Loucy (cell line): Measurements from ENCODE around the gene SMARCE1.

Experiments
- H2AFZ ChIP-seq: fragments of 200-600 bp; sonication (generic); 2 replicates; pipeline ENCODE4 v1.6.0; 2016; ENCODE audit warnings: antibody characterized with exemption, mild to moderate bottlenecking, low read length, moderate library complexity
- H3F3A ChIP-seq: fragments of 200-600 bp; 2 replicates; pipeline ENCODE4 v1.6.0; 2016; ENCODE audit warnings: antibody characterized with exemption, low read depth, mild to moderate bottlenecking
- H3K27me3 ChIP-seq: fragments of 200-600 bp; sonication (generic); 2 replicates; pipeline ENCODE4 v1.6.1; 2014; ENCODE audit warnings: low read length, mild to moderate bottlenecking; ENCODE audit not compliant: insufficient read depth, poor library complexity, severe bottlenecking
- H3K36me3 ChIP-seq: fragments of 200-600 bp; sonication (generic); 2 replicates; pipeline ENCODE4 v1.6.1; 2016; ENCODE audit warnings: low read length; ENCODE audit not compliant: insufficient read depth
- H3K4me1 ChIP-seq: fragments of 200-600 bp; sonication (generic); 2 replicates; pipeline ENCODE4 v1.5.1; 2014; ENCODE audit warnings: low read length, mild to moderate bottlenecking; ENCODE audit not compliant: insufficient read depth, poor library complexity, severe bottlenecking
- H3K4me2 ChIP-seq: fragments of 200-600 bp; sonication (generic); 2 replicates; pipeline ENCODE4 v1.6.0; 2014; ENCODE audit warnings: antibody characterized with exemption, low read length, low read depth, mild to moderate bottlenecking; ENCODE audit not compliant: poor library complexity, severe bottlenecking
- H3K4me3 ChIP-seq: fragments of 200-600 bp; sonication (generic); 2 replicates; pipeline ENCODE4 v1.5.1; 2014; ENCODE audit warnings: low read length, mild to moderate bottlenecking, mixed read lengths; ENCODE audit not compliant: poor library complexity, severe bottlenecking
- H3K79me2 ChIP-seq: fragments of 200-600 bp; sonication (generic); 2 replicates; pipeline ENCODE4 v1.6.1; 2014; ENCODE audit warnings: low read length; ENCODE audit not compliant: insufficient read depth
- H3K9ac ChIP-seq: fragments of 200-600 bp; sonication (generic); 2 replicates; pipeline ENCODE4 v1.6.0; 2014; ENCODE audit warnings: mild to moderate bottlenecking, low read depth, low read length, moderate library complexity; ENCODE audit not compliant: poor library complexity, severe bottlenecking
- H3K9me2 ChIP-seq: fragments of 200-600 bp; sonication (generic); replicated peaks from 2 replicates; pipeline ENCODE4 v1.6.1; 2016; ENCODE audit warnings: low read depth, low read length, mixed read lengths
- H3K9me3 ChIP-seq: fragments of 200-600 bp; sonication (generic); 2 replicates; pipeline ENCODE4 v1.6.1; 2014; ENCODE audit warnings: mild to moderate bottlenecking, antibody characterized with exemption, low read length, low read depth; ENCODE audit not compliant: insufficient read depth
- H4K20me1 ChIP-seq: fragments of 200-600 bp; sonication (generic); 2 replicates; pipeline ENCODE4 v1.6.0; 2014; ENCODE audit warnings: antibody characterized with exemption, low read length, mild to moderate bottlenecking; ENCODE audit not compliant: insufficient read depth, poor library complexity, severe bottlenecking
- EZH2phosphoT487 ChIP-seq: fragments of 200-600 bp; IDR thresholded peaks from 2 replicates; pipeline ENCODE4 v1.6.1; 2018; ENCODE audit warnings: antibody characterized with exemption, mild to moderate bottlenecking, moderate library complexity, borderline replicate concordance
- TF ChIP-seq, protein P1 (sequence below): fragments of 200-600 bp; sonication (generic); conservative IDR thresholded peaks from 2 replicates; pipeline ENCODE4 v1.5.1; 2014; ENCODE audit warnings: mild to moderate bottlenecking, antibody characterized with exemption, low read length

SMARCE1 gene

DNA sequence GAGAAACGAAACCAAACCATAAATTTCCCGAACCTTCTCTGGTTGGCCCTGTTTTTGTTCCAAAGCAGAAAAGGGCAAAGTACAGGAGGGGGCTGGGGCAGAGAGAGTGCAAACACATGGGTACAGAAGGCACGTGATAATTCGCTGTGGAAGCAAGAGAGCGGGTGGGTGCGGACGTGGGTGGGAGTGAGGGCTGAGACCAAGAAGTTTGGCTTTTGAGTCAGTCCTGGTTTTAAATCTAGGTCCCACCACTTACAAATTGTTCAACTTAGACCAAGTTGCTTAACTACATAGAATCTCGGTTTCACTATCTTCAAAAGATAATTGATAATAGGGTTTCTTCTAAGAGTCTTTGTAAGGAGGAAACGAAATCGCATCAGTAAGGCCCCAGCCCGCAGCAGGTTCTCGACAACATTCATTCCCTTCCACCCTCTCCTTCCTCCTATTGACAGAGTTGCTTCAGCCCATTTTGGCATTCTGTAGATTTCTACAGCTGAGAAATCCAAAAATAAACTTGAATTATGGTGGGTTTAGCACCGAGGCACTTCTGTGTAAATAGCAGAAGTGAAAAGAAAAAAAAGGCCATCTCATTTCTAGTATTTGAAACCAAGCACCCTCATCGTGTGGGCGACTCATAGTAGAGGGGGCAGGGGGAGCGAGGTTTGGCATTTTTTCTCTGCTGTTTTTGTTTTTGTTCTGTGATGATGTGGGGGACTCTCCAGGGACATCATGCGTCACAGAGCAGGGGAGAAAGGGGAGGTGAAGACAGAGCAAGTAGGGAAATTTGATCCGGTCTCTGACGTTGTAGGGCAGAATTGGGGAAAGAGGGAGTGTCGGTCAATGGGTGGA is 48.8 kb downstream of the SMARCE1 start:
- Histone ChIP-seq H3K9ac (no peak overlapping the region), H3K4me3 (no peak overlapping the region), H3K4me2 (no peak overlapping the region)

DNA sequence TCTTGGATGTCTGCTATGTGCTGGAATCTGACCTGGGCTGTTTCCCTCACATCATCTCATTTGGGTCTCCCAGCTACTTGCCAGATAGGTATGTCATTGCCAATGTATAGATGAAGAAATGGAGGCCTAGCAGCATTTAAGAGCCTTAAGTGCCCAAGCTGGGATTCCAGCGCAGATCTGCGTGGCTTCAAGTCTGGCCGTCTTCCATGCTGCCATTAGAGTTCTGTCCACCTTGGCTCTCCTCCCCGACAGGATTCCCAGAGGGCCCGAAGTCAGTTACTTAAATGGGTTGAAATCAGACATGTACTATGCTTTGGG is 49.4 kb downstream of the SMARCE1 start:
- no peaks in the 10 kb centered on the region for H4K20me1 ChIP-seq
- H3K9me2 ChIP-seq, result no peaks in the 10 kb centered on the region
- H2AFZ ChIP-seq, result no peak overlapping the region
- peaks cover 4% of the 10 kb centered on the region for H3K4me1 ChIP-seq
- no peak overlapping the region for H3K4me3 ChIP-seq
- H3K9me3 ChIP-seq, result no peaks in the 10 kb centered on the region
- no peak overlapping the region for H3K9ac ChIP-seq
- no peak overlapping the region for H3K4me2 ChIP-seq
- H3K79me2 ChIP-seq, result no peaks in the 10 kb centered on the region
- no peaks in the 10 kb centered on the region for H3K36me3 ChIP-seq
- no peaks in the 10 kb centered on the region; the same call in 1 of the 2 replicates for H3F3A ChIP-seq
- H3K27me3 ChIP-seq, result no peaks in the 10 kb centered on the region
- no peak for TF ChIP-seq EZH2phosphoT487
- TF ChIP-seq, protein P1, sequence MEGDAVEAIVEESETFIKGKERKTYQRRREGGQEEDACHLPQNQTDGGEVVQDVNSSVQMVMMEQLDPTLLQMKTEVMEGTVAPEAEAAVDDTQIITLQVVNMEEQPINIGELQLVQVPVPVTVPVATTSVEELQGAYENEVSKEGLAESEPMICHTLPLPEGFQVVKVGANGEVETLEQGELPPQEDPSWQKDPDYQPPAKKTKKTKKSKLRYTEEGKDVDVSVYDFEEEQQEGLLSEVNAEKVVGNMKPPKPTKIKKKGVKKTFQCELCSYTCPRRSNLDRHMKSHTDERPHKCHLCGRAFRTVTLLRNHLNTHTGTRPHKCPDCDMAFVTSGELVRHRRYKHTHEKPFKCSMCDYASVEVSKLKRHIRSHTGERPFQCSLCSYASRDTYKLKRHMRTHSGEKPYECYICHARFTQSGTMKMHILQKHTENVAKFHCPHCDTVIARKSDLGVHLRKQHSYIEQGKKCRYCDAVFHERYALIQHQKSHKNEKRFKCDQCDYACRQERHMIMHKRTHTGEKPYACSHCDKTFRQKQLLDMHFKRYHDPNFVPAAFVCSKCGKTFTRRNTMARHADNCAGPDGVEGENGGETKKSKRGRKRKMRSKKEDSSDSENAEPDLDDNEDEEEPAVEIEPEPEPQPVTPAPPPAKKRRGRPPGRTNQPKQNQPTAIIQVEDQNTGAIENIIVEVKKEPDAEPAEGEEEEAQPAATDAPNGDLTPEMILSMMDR, result no peak

More for the DNA sequence above, 48.8 kb downstream of the SMARCE1 start:
- no peaks in the 10 kb centered on the region for H3K36me3 ChIP-seq
- no peak overlapping the region for H2AFZ ChIP-seq
- H3K4me1 ChIP-seq, result peaks cover 4% of the 10 kb centered on the region
- no peaks in the 10 kb centered on the region for H3K9me2 ChIP-seq
- H4K20me1 ChIP-seq, result no peaks in the 10 kb centered on the region
- H3K27me3 ChIP-seq, result no peaks in the 10 kb centered on the region
- H3F3A ChIP-seq, result no peaks in the 10 kb centered on the region; the same call in 1 of the 2 replicates
- H3K79me2 ChIP-seq, result no peaks in the 10 kb centered on the region
- TF ChIP-seq EZH2phosphoT487, result no peak
- TF ChIP-seq, protein P1, result no peak
- H3K9me3 ChIP-seq, result no peaks in the 10 kb centered on the region

- TF ChIP-seq, protein P1, result no peak
- TF ChIP-seq EZH2phosphoT487, result no peak
- H2AFZ ChIP-seq, result no peak overlapping the region
- no peak overlapping the region for H3K4me2 ChIP-seq
- no peaks in the 10 kb centered on the region for H4K20me1 ChIP-seq
- H3F3A ChIP-seq, result no peaks in the 10 kb centered on the region; the same call in 1 of the 2 replicates
- no peaks in the 10 kb centered on the region for H3K79me2 ChIP-seq
- no peak overlapping the region for H3K4me3 ChIP-seq
- peaks cover 4% of the 10 kb centered on the region for H3K4me1 ChIP-seq
- H3K9me3 ChIP-seq, result no peaks in the 10 kb centered on the region
- H3K27me3 ChIP-seq, result no peaks in the 10 kb centered on the region
- H3K9me2 ChIP-seq, result no peaks in the 10 kb centered on the region
- H3K36me3 ChIP-seq, result no peaks in the 10 kb centered on the region
- H3K9ac ChIP-seq, result no peak overlapping the region
Observed at GRCh38 chr17:40597556-40598300, 49.9 kb downstream of the SMARCE1 start.
